ENCODE data around the gene MRPS24. TPM values are rescaled to one million over a fixed set of nuclear protein-coding genes. Genes with fewer than 3 reads are reported as not detected.

The MRPS24 gene
- total RNA-seq, 4 donors from 2014 or later: 65.1 to 111 (median 95.6) TPM

GRCh38 chr7:43891069-43891955, 22.0 kb upstream of the MRPS24 start:
- Histone ChIP-seq H3K9me3 (no peaks in the 10 kb centered on the region), H3K27me3 (no peaks in the 10 kb centered on the region), H3K36me3 (peaks cover 9% of the 10 kb centered on the region), H3K4me3 (no peak overlapping the region), H3K27ac (no peak overlapping the region), H3K4me1 (peaks cover 10% of the 10 kb centered on the region)
- TF ChIP-seq EP300 (IDR thresholded peaks at IDR 0.05): no peak
- no peak for TF ChIP-seq POLR2AphosphoS5 (IDR thresholded peaks at IDR 0.05)
- TF ChIP-seq POLR2A (IDR thresholded peaks at IDR 0.05): no peak
- no peak for TF ChIP-seq CTCF (IDR thresholded peaks at IDR 0.05)
- no peak for DNase-seq (ENCODE audit: low spot score in 2 of 2)
- WGBS: 87% methylated on average over 12 of the region's 12 CpGs

- TF ChIP-seq POLR2AphosphoS5 (IDR thresholded peaks at IDR 0.05) (no peak), EP300 (IDR thresholded peaks at IDR 0.05) (no peak), CTCF (IDR thresholded peaks at IDR 0.05) (no peak), POLR2A (IDR thresholded peaks at IDR 0.05) (no peak)
- H3K27ac ChIP-seq: no peak overlapping the region
Observed at GRCh38 chr7:43890468-43890867, 21.2 kb upstream of the MRPS24 start.

GRCh38 chr7:43888993-43889945, 20.0 kb upstream of the MRPS24 start:
- peaks cover 10% of the 10 kb centered on the region for H3K4me1 ChIP-seq
- DNase-seq (ENCODE audit: low spot score in 2 of 2): no peak
- no peak overlapping the region for H3K4me3 ChIP-seq
- H3K27ac ChIP-seq: no peak overlapping the region
- WGBS: 69% methylated on average over 7 of the region's 7 CpGs
- no peak for TF ChIP-seq CTCF (IDR thresholded peaks at IDR 0.05)
- TF ChIP-seq POLR2AphosphoS5 (IDR thresholded peaks at IDR 0.05): no peak
- no peak for TF ChIP-seq EP300 (IDR thresholded peaks at IDR 0.05)
- no peak for TF ChIP-seq POLR2A (IDR thresholded peaks at IDR 0.05)
- H3K27me3 ChIP-seq: no peaks in the 10 kb centered on the region
- peaks cover 29% of the 10 kb centered on the region for H3K36me3 ChIP-seq
- no peaks in the 10 kb centered on the region for H3K9me3 ChIP-seq

More at GRCh38 chr7:43890468-43890867, 21.2 kb upstream of the MRPS24 start:
- WGBS: 96% methylated on average over 4 of the region's 6 CpGs
- H3K4me1 ChIP-seq: peaks cover 10% of the 10 kb centered on the region
- no peak overlapping the region for H3K4me3 ChIP-seq
- no peaks in the 10 kb centered on the region for H3K9me3 ChIP-seq
- no peak for DNase-seq (ENCODE audit: low spot score in 2 of 2)
- H3K36me3 ChIP-seq: peaks cover 17% of the 10 kb centered on the region
- no peaks in the 10 kb centered on the region for H3K27me3 ChIP-seq

GRCh38 chr7:43884617-43885016, 15.3 kb upstream of the MRPS24 start:
- 90% methylated on average over 4 of the region's 4 CpGs for WGBS
- H3K4me3 ChIP-seq: no peak overlapping the region
- no peaks in the 10 kb centered on the region for H3K9me3 ChIP-seq
- H3K27ac ChIP-seq: no peak overlapping the region
- peaks cover 11% of the 10 kb centered on the region for H3K4me1 ChIP-seq
- TF ChIP-seq POLR2AphosphoS5 (IDR thresholded peaks at IDR 0.05): no peak
- no peak for TF ChIP-seq EP300 (IDR thresholded peaks at IDR 0.05)
- TF ChIP-seq POLR2A (IDR thresholded peaks at IDR 0.05): no peak
- TF ChIP-seq CTCF (IDR thresholded peaks at IDR 0.05): no peak
- H3K27me3 ChIP-seq: no peaks in the 10 kb centered on the region
- no peak for DNase-seq (ENCODE audit: low spot score in 2 of 2)
- H3K36me3 ChIP-seq: peaks cover 62% of the 10 kb centered on the region

All from suprapubic skin (tissue), 4 donors.